HepG2 (cell line): ENCODE data around the gene ARPP21. TPM values are rescaled to one million over a fixed set of nuclear protein-coding genes. Genes with fewer than 3 reads are reported as not detected.

ENCODE experiments used
- ATAC-seq: fragments of 200-7000 bp; cut with Tn5 transposase; 3 replicates; pipeline ENCODE4 v1.9.1; 2020; ENCODE audit warnings: mild to moderate bottlenecking, moderate library complexity
- BruUV-seq: library from RNA; stranded (reverse); fragments of 400-500 nt; replicated peaks from 2 replicates; lab custom pipeline; 2021; lab: Mats Ljungman, UMichigan
- CTCF ChIA-PET: fragments of 300-600 bp; formaldehyde crosslinking; extraction: SDS; loops from one replicate; lab custom pipeline; 2021; ENCODE audit warnings: low total read pairs, inconsistent platforms, low intra/inter-chr PET ratio; lab: Yijun Ruan, JAX
- POLR2A ChIA-PET: fragments of 350-600 bp; sonication (Branson Sonifier 250); formaldehyde crosslinking; loops from one replicate; lab custom pipeline; 2020; ENCODE audit warnings: antibody characterized with exemption, inconsistent platforms; lab: Yijun Ruan, JAX
- DNase-seq: peaks from one replicate; pipeline ENCODE4 v3.0.0-alpha.2; 2015; ENCODE audit warnings: low spot score
- FAIRE-seq: peaks from 3 replicates; lab custom pipeline; 2011; peaks lifted over from hg19 to GRCh38; lab: Jason Lieb, UNC
- H2AFZ ChIP-seq: one replicate; pipeline ENCODE4 v1.6.1; 2011; ENCODE audit warnings: low read length, inconsistent platforms
- H3K27ac ChIP-seq: fragments of 300-600 bp; 3 replicates; pipeline ENCODE4 v1.8.0; 2011; ENCODE audit warnings: mixed run types, mild to moderate bottlenecking, mixed read lengths, low read length, inconsistent platforms; ENCODE audit not compliant: insufficient read depth; ENCODE audit errors: extremely low read length
- H3K27me3 ChIP-seq, 2 experiments: fragments of 200-600 bp in 1 of 2; 2 replicates in 1 of 2; 3 replicates in 1 of 2; pipeline versions ENCODE4 v1.6.0 to v1.8.0; 2011; ENCODE audit warnings: low read length in 2 of 2, mild to moderate bottlenecking in 2 of 2, moderate library complexity in 2 of 2, inconsistent platforms in 1 of 2; ENCODE audit not compliant: insufficient read depth in 2 of 2, control insufficient read depth in 1 of 2
- H3K36me3 ChIP-seq, 2 experiments: fragments of 200-600 bp in 1 of 2; replicated peaks in 1 of 2; 2 replicates in 1 of 2; 3 replicates in 1 of 2; pipeline versions ENCODE4 v1.5.1 to v1.8.0; 2011; ENCODE audit warnings: low read length in 2 of 2, inconsistent platforms in 1 of 2; ENCODE audit not compliant: insufficient read depth in 2 of 2, control insufficient read depth in 1 of 2
- H3K4me1 ChIP-seq: 2 replicates; pipeline ENCODE4 v1.5.1; 2012; ENCODE audit warnings: low read length, inconsistent platforms; ENCODE audit not compliant: insufficient read depth
- H3K4me2 ChIP-seq: 2 replicates; pipeline ENCODE4 v1.6.0; 2011; ENCODE audit warnings: low read depth, low read length, inconsistent platforms
- H3K4me3 ChIP-seq, 3 experiments: fragments of 200-600 bp in 1 of 3; sonication (generic), shearing (Covaris generic) in 1 of 3; replicated peaks in 1 of 3; 2 replicates each; pipeline ENCODE4 v1.5.1; 2011 to 2016; ENCODE audit warnings: low read length in 3 of 3, inconsistent platforms in 2 of 3, low read depth in 2 of 3, mild to moderate bottlenecking in 2 of 3, control low read depth in 1 of 3, mixed read lengths in 1 of 3; ENCODE audit not compliant: insufficient read depth in 1 of 3
- H3K79me2 ChIP-seq: one replicate; pipeline ENCODE4 v1.6.1; 2011; ENCODE audit warnings: low read length, inconsistent platforms; ENCODE audit not compliant: insufficient read depth
- H3K9ac ChIP-seq: 2 replicates; pipeline ENCODE4 v1.6.0; 2011; ENCODE audit warnings: mild to moderate bottlenecking, low read depth, low read length, inconsistent platforms; ENCODE audit not compliant: insufficient read depth
- H3K9me3 ChIP-seq: 2 replicates; pipeline ENCODE4 v1.5.1; 2012; ENCODE audit warnings: mild to moderate bottlenecking, low read length
- H4K20me1 ChIP-seq: 2 replicates; pipeline ENCODE4 v1.6.0; 2011; ENCODE audit warnings: inconsistent platforms, mild to moderate bottlenecking, low read length, moderate library complexity; ENCODE audit not compliant: insufficient read depth
- FLYWCH1 ChIP-seq: sonication (generic); formaldehyde crosslinking; IDR thresholded peaks from 2 replicates; pipeline ENCODE4 v1.8.1; 2023; ENCODE audit warnings: mild to moderate bottlenecking, missing genetic modification reagents
- GATA4 ChIP-seq: sonication (generic); IDR thresholded peaks from 2 replicates; pipeline ENCODE4 v1.6.1; 2016; ENCODE audit warnings: antibody characterized with exemption, low read depth, borderline replicate concordance
- KAT8 ChIP-seq: IDR thresholded peaks from 2 replicates; pipeline ENCODE4 v1.6.1; 2016; ENCODE audit warnings: missing genetic modification reagents, missing compliant biosample characterization
- MEIS2 ChIP-seq: sonication (generic); formaldehyde crosslinking; IDR thresholded peaks from 2 replicates; pipeline ENCODE4 v1.9.0; 2021; ENCODE audit warnings: mild to moderate bottlenecking, missing genetic modification reagents
- MLLT10 ChIP-seq: sonication (generic); formaldehyde crosslinking; IDR thresholded peaks from 2 replicates; pipeline ENCODE4 v1.4.0; 2020; ENCODE audit warnings: missing genetic modification reagents
- NFYB ChIP-seq: sonication (generic); formaldehyde crosslinking; IDR thresholded peaks from 2 replicates; pipeline ENCODE4 v1.4.0; 2020; ENCODE audit warnings: missing genetic modification reagents
- PRMT3 ChIP-seq: sonication (generic); formaldehyde crosslinking; IDR thresholded peaks from 2 replicates; pipeline ENCODE4 v1.8.1; 2022; ENCODE audit warnings: low read depth, mild to moderate bottlenecking, moderate library complexity, missing genetic modification reagents, borderline replicate concordance
- RORA ChIP-seq: sonication (generic); formaldehyde crosslinking; IDR thresholded peaks from 2 replicates; pipeline ENCODE4 v1.5.0; 2020; ENCODE audit warnings: mild to moderate bottlenecking, missing genetic modification reagents, moderate library complexity
- ZNF33B ChIP-seq: sonication (generic); formaldehyde crosslinking; IDR thresholded peaks from 2 replicates; pipeline ENCODE4 v1.5.1; 2020; ENCODE audit warnings: mild to moderate bottlenecking, missing genetic modification reagents
- ZNF709 ChIP-seq: sonication (generic); formaldehyde crosslinking; IDR thresholded peaks from 2 replicates; pipeline ENCODE4 v1.5.0; 2020; ENCODE audit warnings: mild to moderate bottlenecking, missing genetic modification reagents
- WGBS: methylation state at CpG from one replicate; pipeline ENCODE4 v1.1.6; 2017; ENCODE audit warnings: low lambda C conversion rate; 5-methylcytosine and 5-hydroxymethylcytosine counted together
- in situ Hi-C: cut with HindIII; loops from 2 replicates; pipeline ENCODE4 v1.10.0; 2017; ENCODE audit warnings: low pct_unique_long_range_greater_than_20kb; ENCODE audit not compliant: extremely low pct_ligation_motif_present
- intact Hi-C: fragments of 100-400 bp; cut with micrococcal nuclease; formaldehyde crosslinking; loops from one replicate; pipeline ENCODE4 v1.10.0; 2022; ENCODE audit not compliant: unreplicated experiment
- polyA plus RNA-seq, 8 experiments: library from polyadenylated mRNA; depleted of rRNA in 3 of 8; stranded (reverse) in 7 of 8; unstranded in 1 of 8; fragments of >200 nt; fragmentation: Illumina TruSeq in 4 of 8; extraction: Trizol in 4 of 8; gene quantifications; 2 replicates each; pipeline versions ENCODE4 v1.2.1 to v1.2.3, GENCODE V29; 2011 to 2016; ENCODE audit warnings: low read depth in 4 of 8, missing spikeins in 1 of 8, mixed read lengths in 1 of 8; ENCODE audit not compliant: insufficient read depth in 1 of 8
- total RNA-seq, 5 experiments: library from RNA; depleted of rRNA; stranded (reverse); fragments of >200 nt; fragmentation: Illumina TruSeq; extraction: Trizol; gene quantifications; 2 replicates each; pipeline ENCODE4 v1.2.3, GENCODE V29; 2016; ENCODE audit warnings: low read depth in 1 of 5
- TF ChIP-seq, protein P1 (sequence below): sonication (generic); formaldehyde crosslinking; IDR thresholded peaks from 2 replicates; pipeline ENCODE4 v1.4.0; 2020; ENCODE audit warnings: mild to moderate bottlenecking, missing genetic modification reagents
- TF ChIP-seq, protein P2 (sequence below): conservative IDR thresholded peaks from 2 replicates; pipeline ENCODE4 v1.6.1; 2018; ENCODE audit warnings: missing genetic modification reagents
- TF ChIP-seq, protein P3 (sequence below): sonication (generic); formaldehyde crosslinking; IDR thresholded peaks from 2 replicates; pipeline ENCODE4 v1.8.0; 2022; ENCODE audit warnings: missing genetic modification reagents, mild to moderate bottlenecking, inconsistent platforms, borderline replicate concordance
- TF ChIP-seq, protein P4 (sequence below): sonication (generic); formaldehyde crosslinking; IDR thresholded peaks from 2 replicates; pipeline ENCODE4 v1.4.0; 2020; ENCODE audit warnings: missing genetic modification reagents

The ARPP21 gene
- total and polyA plus RNA-seq, 2 of the 13 experiments (the other 11 are each of a cell fraction or from before 2014, with no cell fraction given) = not detected

DNA sequence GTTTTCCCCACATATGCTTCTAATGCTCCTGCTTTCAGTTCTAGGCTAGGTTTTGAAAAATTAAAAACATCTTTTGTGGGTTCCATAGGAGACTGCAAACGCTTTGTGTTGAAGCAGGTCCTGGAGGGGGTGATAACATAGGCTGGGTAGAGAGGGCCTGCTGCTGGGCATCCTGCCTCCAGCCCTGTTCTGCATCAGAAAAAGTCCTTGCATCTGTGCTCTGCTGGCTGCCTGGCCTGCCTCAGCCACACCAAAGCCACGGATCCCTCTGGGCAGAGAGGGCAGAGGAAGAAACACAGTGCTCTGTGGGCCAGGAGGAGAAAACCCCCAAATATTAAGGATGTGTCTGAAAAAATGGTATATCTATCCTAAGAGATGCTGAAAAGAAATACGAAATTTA, 3.9 kb upstream of the ARPP21 start (continued):
- TF ChIP-seq, protein P1, sequence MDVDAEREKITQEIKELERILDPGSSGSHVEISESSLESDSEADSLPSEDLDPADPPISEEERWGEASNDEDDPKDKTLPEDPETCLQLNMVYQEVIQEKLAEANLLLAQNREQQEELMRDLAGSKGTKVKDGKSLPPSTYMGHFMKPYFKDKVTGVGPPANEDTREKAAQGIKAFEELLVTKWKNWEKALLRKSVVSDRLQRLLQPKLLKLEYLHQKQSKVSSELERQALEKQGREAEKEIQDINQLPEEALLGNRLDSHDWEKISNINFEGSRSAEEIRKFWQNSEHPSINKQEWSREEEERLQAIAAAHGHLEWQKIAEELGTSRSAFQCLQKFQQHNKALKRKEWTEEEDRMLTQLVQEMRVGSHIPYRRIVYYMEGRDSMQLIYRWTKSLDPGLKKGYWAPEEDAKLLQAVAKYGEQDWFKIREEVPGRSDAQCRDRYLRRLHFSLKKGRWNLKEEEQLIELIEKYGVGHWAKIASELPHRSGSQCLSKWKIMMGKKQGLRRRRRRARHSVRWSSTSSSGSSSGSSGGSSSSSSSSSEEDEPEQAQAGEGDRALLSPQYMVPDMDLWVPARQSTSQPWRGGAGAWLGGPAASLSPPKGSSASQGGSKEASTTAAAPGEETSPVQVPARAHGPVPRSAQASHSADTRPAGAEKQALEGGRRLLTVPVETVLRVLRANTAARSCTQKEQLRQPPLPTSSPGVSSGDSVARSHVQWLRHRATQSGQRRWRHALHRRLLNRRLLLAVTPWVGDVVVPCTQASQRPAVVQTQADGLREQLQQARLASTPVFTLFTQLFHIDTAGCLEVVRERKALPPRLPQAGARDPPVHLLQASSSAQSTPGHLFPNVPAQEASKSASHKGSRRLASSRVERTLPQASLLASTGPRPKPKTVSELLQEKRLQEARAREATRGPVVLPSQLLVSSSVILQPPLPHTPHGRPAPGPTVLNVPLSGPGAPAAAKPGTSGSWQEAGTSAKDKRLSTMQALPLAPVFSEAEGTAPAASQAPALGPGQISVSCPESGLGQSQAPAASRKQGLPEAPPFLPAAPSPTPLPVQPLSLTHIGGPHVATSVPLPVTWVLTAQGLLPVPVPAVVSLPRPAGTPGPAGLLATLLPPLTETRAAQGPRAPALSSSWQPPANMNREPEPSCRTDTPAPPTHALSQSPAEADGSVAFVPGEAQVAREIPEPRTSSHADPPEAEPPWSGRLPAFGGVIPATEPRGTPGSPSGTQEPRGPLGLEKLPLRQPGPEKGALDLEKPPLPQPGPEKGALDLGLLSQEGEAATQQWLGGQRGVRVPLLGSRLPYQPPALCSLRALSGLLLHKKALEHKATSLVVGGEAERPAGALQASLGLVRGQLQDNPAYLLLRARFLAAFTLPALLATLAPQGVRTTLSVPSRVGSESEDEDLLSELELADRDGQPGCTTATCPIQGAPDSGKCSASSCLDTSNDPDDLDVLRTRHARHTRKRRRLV = no peak
- TF ChIP-seq, all 625 proteins: peak for 0

DNA sequence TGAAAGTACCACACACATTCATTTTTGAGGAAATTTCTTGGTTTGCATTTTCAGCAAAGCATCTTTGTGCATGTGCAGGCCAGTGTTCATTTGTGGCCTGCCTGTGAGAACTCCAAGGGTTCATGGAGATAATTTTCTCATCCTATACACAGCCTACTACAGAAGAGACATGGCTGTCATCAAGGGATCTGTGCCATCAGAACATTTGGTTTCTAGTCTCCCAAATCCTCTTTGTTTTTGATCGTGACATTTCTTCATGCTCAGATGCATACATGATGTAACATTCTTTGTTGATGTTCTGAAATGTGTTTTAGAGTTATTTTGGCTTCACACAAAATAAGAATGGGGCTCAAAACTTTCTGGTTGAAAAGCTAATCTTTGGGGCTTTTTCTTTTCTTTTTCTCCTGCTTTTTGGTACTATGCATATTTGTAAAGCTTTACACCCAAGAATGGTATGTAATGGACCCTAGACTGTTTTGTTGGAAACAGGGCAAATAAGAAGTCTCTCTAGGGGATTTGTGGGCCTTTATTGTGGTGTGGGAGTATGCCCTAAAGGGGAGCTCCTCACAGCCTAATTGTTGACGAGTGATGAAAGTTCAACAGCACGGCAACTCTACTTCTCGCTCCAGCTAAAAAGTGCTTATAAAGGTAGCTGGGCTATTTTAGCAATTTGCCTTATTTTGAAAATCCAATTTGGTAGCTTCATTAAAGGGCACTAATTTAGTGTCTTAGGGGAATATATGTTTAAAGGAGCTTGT, 3.2 kb upstream of the ARPP21 start:
- Histone ChIP-seq H3K4me2 (no peak overlapping the region), H2AFZ (no peak overlapping the region), H3K4me3 (no peak overlapping the region), H3K36me3 (no peaks in the 10 kb centered on the region), H3K79me2 (no peaks in the 10 kb centered on the region), H3K9me3 (no peaks in the 10 kb centered on the region), H3K9ac (no peak overlapping the region), H3K4me1 (no peaks in the 10 kb centered on the region), H4K20me1 (no peaks in the 10 kb centered on the region), H3K27ac (no peak overlapping the region), H3K27me3 (peaks cover 4 to 9% of the 10 kb centered on the region in 2 experiments; a peak in 4 of 5 replicates)
- CTCF ChIA-PET = no interaction called here
- FAIRE-seq (no peak), DNase-seq (no peak), ATAC-seq (no peak)
- POLR2A ChIA-PET = no interaction called here
- WGBS = 42% methylated on average over 4 of the region's 4 CpGs
- intact Hi-C loops (no loop called here), in situ Hi-C loops (no loop called here)
- no TSS peak for BruUV-seq
- TF ChIP-seq, protein P2, sequence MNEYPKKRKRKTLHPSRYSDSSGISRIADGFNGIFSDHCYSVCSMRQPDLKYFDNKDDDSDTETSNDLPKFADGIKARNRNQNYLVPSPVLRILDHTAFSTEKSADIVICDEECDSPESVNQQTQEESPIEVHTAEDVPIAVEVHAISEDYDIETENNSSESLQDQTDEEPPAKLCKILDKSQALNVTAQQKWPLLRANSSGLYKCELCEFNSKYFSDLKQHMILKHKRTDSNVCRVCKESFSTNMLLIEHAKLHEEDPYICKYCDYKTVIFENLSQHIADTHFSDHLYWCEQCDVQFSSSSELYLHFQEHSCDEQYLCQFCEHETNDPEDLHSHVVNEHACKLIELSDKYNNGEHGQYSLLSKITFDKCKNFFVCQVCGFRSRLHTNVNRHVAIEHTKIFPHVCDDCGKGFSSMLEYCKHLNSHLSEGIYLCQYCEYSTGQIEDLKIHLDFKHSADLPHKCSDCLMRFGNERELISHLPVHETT (CRISPR knock-in tag) = no peak
- TF ChIP-seq, protein P3, sequence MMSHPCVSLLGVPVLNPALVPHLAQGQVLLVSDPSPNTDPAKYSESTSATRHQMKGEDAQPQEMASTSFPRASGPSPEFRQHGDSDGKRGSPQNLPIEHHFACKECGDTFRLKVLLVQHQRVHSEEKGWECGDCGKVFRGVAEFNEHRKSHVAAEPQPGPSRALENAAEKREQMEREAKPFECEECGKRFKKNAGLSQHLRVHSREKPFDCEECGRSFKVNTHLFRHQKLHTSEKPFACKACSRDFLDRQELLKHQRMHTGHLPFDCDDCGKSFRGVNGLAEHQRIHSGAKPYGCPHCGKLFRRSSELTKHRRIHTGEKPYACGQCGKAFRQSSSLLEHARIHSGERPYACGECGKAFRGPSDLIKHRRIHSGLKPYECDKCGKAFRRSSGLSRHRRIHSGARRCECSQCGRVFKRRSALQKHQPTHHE (CRISPR knock-in tag) = no peak
- TF ChIP-seq ZNF709 (no peak), RORA (CRISPR knock-in tag) (no peak), ZNF33B (CRISPR knock-in tag) (no peak), GATA4 (no peak), FLYWCH1 (CRISPR knock-in tag) (no peak), MLLT10 (no peak), MEIS2 (CRISPR knock-in tag) (no peak), KAT8 (CRISPR knock-in tag) (no peak), PRMT3 (CRISPR knock-in tag) (no peak), NFYB (CRISPR knock-in tag) (no peak)
- TF ChIP-seq, protein P4, sequence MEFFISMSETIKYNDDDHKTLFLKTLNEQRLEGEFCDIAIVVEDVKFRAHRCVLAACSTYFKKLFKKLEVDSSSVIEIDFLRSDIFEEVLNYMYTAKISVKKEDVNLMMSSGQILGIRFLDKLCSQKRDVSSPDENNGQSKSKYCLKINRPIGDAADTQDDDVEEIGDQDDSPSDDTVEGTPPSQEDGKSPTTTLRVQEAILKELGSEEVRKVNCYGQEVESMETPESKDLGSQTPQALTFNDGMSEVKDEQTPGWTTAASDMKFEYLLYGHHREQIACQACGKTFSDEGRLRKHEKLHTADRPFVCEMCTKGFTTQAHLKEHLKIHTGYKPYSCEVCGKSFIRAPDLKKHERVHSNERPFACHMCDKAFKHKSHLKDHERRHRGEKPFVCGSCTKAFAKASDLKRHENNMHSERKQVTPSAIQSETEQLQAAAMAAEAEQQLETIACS (CRISPR knock-in tag) = no peak
